ENCODE measurements around the gene VAV2. TPM values are rescaled to one million over a fixed set of nuclear protein-coding genes. Genes with fewer than 3 reads are reported as not detected.

VAV2 gene
- total RNA-seq, 4 donors from 2014 or later: 9.1 to 13.5 (median 10.1) TPM

- TF ChIP-seq CTCF (IDR thresholded peaks at IDR 0.05): no peak
- TF ChIP-seq EP300 (IDR thresholded peaks at IDR 0.05): no peak
- no peak for TF ChIP-seq POLR2AphosphoS5 (IDR thresholded peaks at IDR 0.05)
- TF ChIP-seq POLR2A (IDR thresholded peaks at IDR 0.05; ENCODE audit: low read depth): no peak
- no peak overlapping the region for H3K27ac ChIP-seq (replicated peaks in 1 of 4)
- no peaks in the 10 kb centered on the region for H3K27me3 ChIP-seq
- peaks cover 0 to 71% (median 31%) of the 10 kb centered on the region in 4 donors for H3K36me3 ChIP-seq
- H3K9me3 ChIP-seq: no peaks in the 10 kb centered on the region
- DNase-seq (ENCODE audit: extremely low spot score): no peak
- H3K4me3 ChIP-seq: no peak overlapping the region
- 85% methylated on average over 4 of the region's 7 CpGs for WGBS
- intact Hi-C loops (cut with DNase I): no loop called here
- H3K4me1 ChIP-seq: peaks cover 0 to 9% (median 6%) of the 10 kb centered on the region in 4 donors
These were observed 182.8 kb downstream of the VAV2 start for GRCh38 chr9:133809335-133809734.

GRCh38 chr9:133807818-133808217 lies 184.3 kb downstream of the VAV2 start:
- intact Hi-C loops (cut with DNase I): no loop called here
- Histone ChIP-seq H3K36me3 (peaks cover 0 to 71% (median 31%) of the 10 kb centered on the region in 4 donors), H3K27me3 (no peaks in the 10 kb centered on the region), H3K9me3 (no peaks in the 10 kb centered on the region), H3K4me1 (no peaks in the 10 kb centered on the region), H3K4me3 (no peak overlapping the region), H3K27ac (replicated peaks in 1 of 4) (no peak overlapping the region)
- TF ChIP-seq POLR2AphosphoS5 (IDR thresholded peaks at IDR 0.05): no peak
- TF ChIP-seq EP300 (IDR thresholded peaks at IDR 0.05): no peak
- TF ChIP-seq CTCF (IDR thresholded peaks at IDR 0.05): no peak
- no peak for TF ChIP-seq POLR2A (IDR thresholded peaks at IDR 0.05; ENCODE audit: low read depth)
- DNase-seq (ENCODE audit: extremely low spot score): no peak
- WGBS: 81% methylated on average over 10 of the region's 13 CpGs

- Histone ChIP-seq H3K36me3 (peaks cover 0 to 69% (median 31%) of the 10 kb centered on the region in 4 donors), H3K27me3 (no peaks in the 10 kb centered on the region), H3K4me3 (no peak overlapping the region), H3K9me3 (no peaks in the 10 kb centered on the region), H3K27ac (replicated peaks in 1 of 4) (no peak overlapping the region), H3K4me1 (no peaks in the 10 kb centered on the region)
- TF ChIP-seq EP300 (IDR thresholded peaks at IDR 0.05): no peak
- no peak for TF ChIP-seq POLR2A (IDR thresholded peaks at IDR 0.05; ENCODE audit: low read depth)
- TF ChIP-seq CTCF (IDR thresholded peaks at IDR 0.05): no peak
- TF ChIP-seq POLR2AphosphoS5 (IDR thresholded peaks at IDR 0.05): no peak
- intact Hi-C loops (cut with DNase I): no loop called here
- 85% methylated on average over 8 of the region's 14 CpGs for WGBS
- DNase-seq (ENCODE audit: extremely low spot score): no peak
These were observed 185.1 kb downstream of the VAV2 start for GRCh38 chr9:133807037-133807436.

GRCh38 chr9:133806623-133807010 lies 185.5 kb downstream of the VAV2 start:
- Histone ChIP-seq H3K4me1 (no peaks in the 10 kb centered on the region), H3K9me3 (no peaks in the 10 kb centered on the region), H3K27me3 (no peaks in the 10 kb centered on the region), H3K27ac (replicated peaks in 1 of 4) (no peak overlapping the region), H3K4me3 (no peak overlapping the region), H3K36me3 (peaks cover 0 to 66% (median 30%) of the 10 kb centered on the region in 4 donors)
- no peak for DNase-seq (ENCODE audit: extremely low spot score)
- WGBS: 92% methylated on average over 9 of the region's 17 CpGs
- intact Hi-C loops (cut with DNase I): no loop called here
- TF ChIP-seq POLR2A (IDR thresholded peaks at IDR 0.05; ENCODE audit: low read depth) (no peak), POLR2AphosphoS5 (IDR thresholded peaks at IDR 0.05) (no peak), EP300 (IDR thresholded peaks at IDR 0.05) (no peak), CTCF (IDR thresholded peaks at IDR 0.05) (no peak)

All from esophagus muscularis mucosa (tissue), 4 donors.